CD4-positive, alpha-beta memory T cell (primary cell): Measurements from ENCODE around the gene GAA. TPM values are rescaled to one million over a fixed set of nuclear protein-coding genes. Genes with fewer than 3 reads are reported as not detected.

Experiments used
- CTCF ChIA-PET: fragments of 350-600 bp; sonication (Branson Sonifier 250); formaldehyde crosslinking; loops from one replicate; lab custom pipeline; 2021; ENCODE audit warnings: inconsistent platforms; ENCODE audit not compliant: partially characterized antibody; lab: Charles Lee
- POLR2A ChIA-PET: fragments of 350-600 bp; sonication (Branson Sonifier 250); formaldehyde crosslinking; loops from one replicate; lab custom pipeline; 2021; ENCODE audit not compliant: partially characterized antibody; lab: Charles Lee
- DNase-seq, 5 donors: peaks; one replicate each; pipeline versions ENCODE4 v3.0.0 to v3.0.0-alpha.2; 2020 to 2022; ENCODE audit warnings: mixed read lengths in 1 of 5
- H3K27ac ChIP-seq: one replicate; pipeline ENCODE4 v1.7.0; 2013; ENCODE audit warnings: low read depth, low read length
- H3K27me3 ChIP-seq: 2 replicates; pipeline ENCODE4 v1.7.0; 2013; ENCODE audit warnings: mild to moderate bottlenecking, low read length, moderate library complexity; ENCODE audit not compliant: insufficient read depth
- H3K36me3 ChIP-seq: 2 replicates; pipeline ENCODE4 v1.7.0; 2013; ENCODE audit warnings: mild to moderate bottlenecking, low read length, moderate library complexity; ENCODE audit not compliant: insufficient read depth
- H3K4me1 ChIP-seq: 2 replicates; pipeline ENCODE4 v1.7.0; 2013; ENCODE audit warnings: mild to moderate bottlenecking, low read length, moderate library complexity; ENCODE audit not compliant: insufficient read depth
- H3K4me3 ChIP-seq, 2 donors: one replicate each; pipeline ENCODE4 v1.7.0; 2013; ENCODE audit warnings: low read length in 2 of 2, mild to moderate bottlenecking in 1 of 2
- H3K9me3 ChIP-seq, 2 donors: one replicate each; pipeline ENCODE4 v1.7.0; 2013; ENCODE audit warnings: low read length in 2 of 2, control low read depth in 1 of 2; ENCODE audit not compliant: control insufficient read depth in 1 of 2
- H3K27ac Mint-ChIP-seq, 7 donors: one replicate each; pipeline ENCODE4 v1.8.0; 2020 to 2021; ENCODE audit warnings: mixed read lengths in 7 of 7, mild to moderate bottlenecking in 6 of 7, inconsistent platforms in 3 of 7, moderate library complexity in 3 of 7
- H3K27me3 Mint-ChIP-seq, 2 donors: one replicate each; pipeline ENCODE4 v1.8.0; 2020 to 2021; ENCODE audit warnings: mixed read lengths in 2 of 2
- H3K36me3 Mint-ChIP-seq, 2 donors: one replicate each; pipeline ENCODE4 v1.8.0; 2020 to 2021; ENCODE audit warnings: mixed read lengths in 2 of 2, inconsistent platforms in 1 of 2, mild to moderate bottlenecking in 1 of 2
- H3K4me1 Mint-ChIP-seq, 4 donors: one replicate each; pipeline ENCODE4 v1.8.0; 2020 to 2021; ENCODE audit warnings: mixed read lengths in 4 of 4, mild to moderate bottlenecking in 1 of 4
- H3K4me3 Mint-ChIP-seq, 8 donors: one replicate each; pipeline ENCODE4 v1.8.0; 2020 to 2021; ENCODE audit warnings: mixed read lengths in 8 of 8, mild to moderate bottlenecking in 7 of 8, moderate library complexity in 6 of 8, inconsistent platforms in 3 of 8
- H3K9me3 Mint-ChIP-seq, 8 donors: one replicate each; pipeline ENCODE4 v1.8.0; 2020 to 2021; ENCODE audit warnings: mixed read lengths in 8 of 8, mild to moderate bottlenecking in 5 of 8, inconsistent platforms in 3 of 8, moderate library complexity in 1 of 8
- intact Hi-C: fragments of 100-400 bp; cut with micrococcal nuclease; formaldehyde crosslinking; loops from one replicate; pipeline ENCODE4 v1.15.1; 2023
- polyA plus RNA-seq, 2 donors: library from polyadenylated mRNA; unstranded; fragments of 300-500 nt; fragmentation: Illumina TruSeq; gene quantifications; one replicate each; pipeline ENCODE4 v1.2.3, GENCODE V29; 2021
- total RNA-seq, 2 experiments: library from RNA; stranded (reverse); gene quantifications; one replicate each; pipeline ENCODE4 v1.2.3, GENCODE V29; 2021

Gene GAA
- total and polyA plus RNA-seq, 4 experiments from 2014 or later: 14.5 to 44.8 (median 28.2) TPM

GRCh38 chr17:80092959-80093358 is 8.4 kb upstream of the GAA start:
- no peaks in the 10 kb centered on the region for H3K9me3 ChIP-seq
- no peak overlapping the region for H3K4me3 ChIP-seq
- Mint-ChIP-seq H3K4me1 (no peaks in the 10 kb centered on the region), H3K27me3 (peaks cover 0 to 3% of the 10 kb centered on the region in 2 donors), H3K4me3 (no peak overlapping the region), H3K9me3 (no peaks in the 10 kb centered on the region), H3K27ac (no peak overlapping the region), H3K36me3 (no peaks in the 10 kb centered on the region)
- ChIA-PET CTCF (interaction anchor here (1.1 to 1.5 kb wide), 2 partner anchors 8 to 10 kb away, joined by 3 to 7 read pairs; partner anchors contain the start of gene GAA), POLR2A (no interaction called here)
- no peak overlapping the region for H3K27ac ChIP-seq
- DNase-seq: no peak
- intact Hi-C loops: no loop called here
- no peaks in the 10 kb centered on the region for H3K4me1 ChIP-seq
- no peaks in the 10 kb centered on the region for H3K36me3 ChIP-seq
- no peaks in the 10 kb centered on the region for H3K27me3 ChIP-seq

- no peak overlapping the region for H3K27ac ChIP-seq
- H3K4me1 ChIP-seq: peaks cover 5% of the 10 kb centered on the region
- ChIA-PET POLR2A (no interaction called here), CTCF (interaction anchor here (1.6 kb wide), 1 partner anchor 13 kb away, joined by 3 read pairs; no protein-coding TSS in a partner anchor)
- Mint-ChIP-seq H3K36me3 (no peaks in the 10 kb centered on the region), H3K4me1 (peaks cover 0 to 6% (median 2%) of the 10 kb centered on the region in 4 donors), H3K9me3 (no peaks in the 10 kb centered on the region), H3K27ac (no peak overlapping the region), H3K27me3 (peaks cover 0 to 2% of the 10 kb centered on the region in 2 donors), H3K4me3 (no peak overlapping the region)
- no peaks in the 10 kb centered on the region for H3K27me3 ChIP-seq
- H3K36me3 ChIP-seq: no peaks in the 10 kb centered on the region
- no peak overlapping the region for H3K4me3 ChIP-seq
- H3K9me3 ChIP-seq: no peaks in the 10 kb centered on the region
- DNase-seq: no peak
- intact Hi-C loops: no loop called here
Observed at GRCh38 chr17:80095038-80095843, 6.1 kb upstream of the GAA start.

- ChIA-PET POLR2A (no interaction called here), CTCF (interaction anchor here (1.6 kb wide), 1 partner anchor 13 kb away, joined by 3 read pairs; no protein-coding TSS in a partner anchor)
- intact Hi-C loops: no loop called here
- DNase-seq: no peak
- H3K27ac ChIP-seq: no peak overlapping the region
- H3K4me3 ChIP-seq: no peak overlapping the region
- Mint-ChIP-seq H3K27ac (no peak overlapping the region), H3K27me3 (peaks cover 0 to 2% of the 10 kb centered on the region in 2 donors), H3K4me3 (no peak overlapping the region), H3K4me1 (peaks cover 3 to 13% (median 8%) of the 10 kb centered on the region in 4 donors), H3K36me3 (no peaks in the 10 kb centered on the region), H3K9me3 (no peaks in the 10 kb centered on the region)
- no peaks in the 10 kb centered on the region for H3K36me3 ChIP-seq
- H3K4me1 ChIP-seq: peaks cover 12% of the 10 kb centered on the region
- no peaks in the 10 kb centered on the region for H3K27me3 ChIP-seq
- no peaks in the 10 kb centered on the region for H3K9me3 ChIP-seq
Observed at GRCh38 chr17:80095844-80096475, 5.4 kb upstream of the GAA start.

DNA sequence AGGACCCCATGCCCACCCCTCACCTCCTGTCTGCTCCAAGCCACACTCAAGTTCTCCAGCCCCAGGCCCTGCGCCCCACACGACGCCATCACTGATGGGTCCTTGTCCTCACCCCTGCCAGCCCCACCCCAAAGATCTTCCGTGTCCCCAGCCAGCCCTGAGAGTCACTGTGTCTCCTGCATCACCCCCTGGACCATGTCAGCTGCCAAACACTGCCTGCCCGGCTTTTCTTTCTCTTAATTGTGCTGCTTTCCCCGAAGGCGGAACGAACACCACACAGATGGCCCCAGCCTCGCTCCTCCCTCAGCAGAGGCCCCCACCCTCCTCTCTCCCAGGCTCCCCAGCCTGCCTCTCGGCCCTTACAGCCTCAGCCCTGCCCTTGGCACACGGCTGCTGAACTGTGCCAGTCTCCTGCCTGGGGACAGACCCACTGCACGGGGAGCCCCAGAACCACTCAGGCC is 4.8 kb upstream of the GAA start:
- H3K4me3 ChIP-seq: no peak overlapping the region
- H3K27ac ChIP-seq: no peak overlapping the region
- H3K27me3 ChIP-seq: no peaks in the 10 kb centered on the region
- H3K36me3 ChIP-seq: no peaks in the 10 kb centered on the region
- DNase-seq: no peak
- H3K4me1 ChIP-seq: peaks cover 13% of the 10 kb centered on the region
- Mint-ChIP-seq H3K4me1 (peaks cover 5 to 14% (median 8%) of the 10 kb centered on the region in 4 donors), H3K27me3 (peaks cover 0 to 2% of the 10 kb centered on the region in 2 donors), H3K4me3 (no peak overlapping the region), H3K9me3 (no peaks in the 10 kb centered on the region), H3K36me3 (no peaks in the 10 kb centered on the region), H3K27ac (no peak overlapping the region)
- ChIA-PET CTCF (interaction anchor here (1.6 kb wide), 1 partner anchor 14 kb away, joined by 3 read pairs; no protein-coding TSS in a partner anchor), POLR2A (no interaction called here)
- no peaks in the 10 kb centered on the region for H3K9me3 ChIP-seq
- intact Hi-C loops: no loop called here

GRCh38 chr17:80097127-80097621 is 4.2 kb upstream of the GAA start:
- POLR2A ChIA-PET: no interaction called here

DNA sequence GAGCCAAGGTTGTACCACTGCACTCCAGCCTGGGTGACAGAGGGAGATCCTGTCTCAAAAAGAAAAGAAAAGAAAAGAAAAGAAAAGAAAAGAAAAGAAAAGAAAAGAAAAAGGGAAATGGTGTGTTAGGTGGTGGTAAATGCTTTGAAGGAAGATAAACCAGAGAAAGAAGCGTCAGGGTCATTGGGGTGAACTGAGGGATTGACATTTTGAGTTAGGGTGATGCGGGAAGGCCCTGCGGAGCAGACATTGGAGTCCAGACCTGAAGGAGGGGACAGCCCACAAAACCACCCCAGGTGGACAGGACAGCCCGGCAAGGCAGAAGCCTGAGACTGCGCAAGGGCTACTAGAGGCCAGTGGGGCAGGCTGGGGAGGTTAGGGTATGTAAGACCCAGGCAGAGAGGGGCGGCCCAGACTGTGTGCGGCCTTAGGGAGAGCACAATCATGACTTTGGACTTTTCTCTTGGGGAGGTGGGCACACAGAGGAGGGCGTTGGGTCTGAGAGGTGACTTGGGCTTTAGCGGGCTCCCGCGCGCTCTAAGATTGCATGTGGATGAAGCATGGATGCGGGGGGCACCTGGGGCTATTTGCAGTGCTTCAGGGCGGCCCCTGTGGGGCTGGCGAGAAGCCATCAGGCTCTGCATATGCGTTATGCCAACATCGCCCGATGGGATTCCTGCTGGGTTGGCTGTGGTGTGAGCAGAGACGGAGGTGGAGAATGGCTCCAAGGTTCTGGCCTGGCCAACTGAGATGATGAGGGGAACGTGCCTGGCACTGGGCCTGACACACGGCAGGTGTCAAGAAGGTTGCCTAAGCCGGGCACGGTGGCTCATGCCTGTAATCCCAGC is 3.3 kb upstream of the GAA start:
- peaks cover 0 to 2% of the 10 kb centered on the region in 2 donors for H3K27me3 Mint-ChIP-seq
- intact Hi-C loops: no loop called here
- peaks cover 12 to 25% (median 14%) of the 10 kb centered on the region in 4 donors for H3K4me1 Mint-ChIP-seq
- Histone ChIP-seq H3K4me3 (no peak overlapping the region), H3K36me3 (no peaks in the 10 kb centered on the region), H3K27me3 (no peaks in the 10 kb centered on the region), H3K9me3 (no peaks in the 10 kb centered on the region), H3K27ac (no peak overlapping the region), H3K4me1 (peaks cover 20% of the 10 kb centered on the region)
- peak overlapping the region in 1 of 7 donors; percentile 7 for H3K27ac Mint-ChIP-seq
- ChIA-PET CTCF (interaction anchor here (0.7 kb wide), 1 partner anchor 72 kb away, joined by 3 read pairs; no protein-coding TSS in a partner anchor), POLR2A (no interaction called here)
- peaks cover 0 to 4% of the 10 kb centered on the region in 2 donors for H3K36me3 Mint-ChIP-seq
- peak overlapping the region in 2 of 8 donors; percentile 30 to 68 for H3K4me3 Mint-ChIP-seq
- H3K9me3 Mint-ChIP-seq: no peaks in the 10 kb centered on the region
- DNase-seq: no peak

More at GRCh38 chr17:80097127-80097621, 4.2 kb upstream of the GAA start:
- H3K4me3 ChIP-seq: no peak overlapping the region
- CTCF ChIA-PET: no interaction called here
- H3K9me3 ChIP-seq: no peaks in the 10 kb centered on the region
- no peaks in the 10 kb centered on the region for H3K9me3 Mint-ChIP-seq
- peaks cover 10 to 18% (median 11%) of the 10 kb centered on the region in 4 donors for H3K4me1 Mint-ChIP-seq
- intact Hi-C loops: no loop called here
- no peak overlapping the region for H3K4me3 Mint-ChIP-seq
- no peaks in the 10 kb centered on the region for H3K27me3 ChIP-seq
- H3K27ac Mint-ChIP-seq: peak overlapping the region in 1 of 7 donors; percentile 20
- H3K27ac ChIP-seq: no peak overlapping the region
- peaks cover 0 to 4% of the 10 kb centered on the region in 2 donors for H3K36me3 Mint-ChIP-seq
- DNase-seq: no peak
- H3K36me3 ChIP-seq: no peaks in the 10 kb centered on the region
- peaks cover 15% of the 10 kb centered on the region for H3K4me1 ChIP-seq
- H3K27me3 Mint-ChIP-seq: peaks cover 0 to 2% of the 10 kb centered on the region in 2 donors
